Parathyroid adenoma (tissue), 2 donors: ENCODE data around the gene RPH3AL.
"Not testable (repeated sequence)": the region's sequence is repeated elsewhere in the genome, so short reads cannot be mapped to it uniquely, and the experiment has no call there.

Experiments used
- H2AFZ ChIP-seq: fragments of 300-600 bp; sonication (generic); one replicate; pipeline ENCODE4 v1.7.0; 2017; ENCODE audit warnings: antibody characterized with exemption, mild to moderate bottlenecking
- H3K27ac ChIP-seq: fragments of 300-600 bp; sonication (generic); one replicate; pipeline ENCODE4 v1.7.0; 2017
- H3K27me3 ChIP-seq: fragments of 300-600 bp; sonication (generic); one replicate; pipeline ENCODE4 v1.7.0; 2017; ENCODE audit warnings: low read length; ENCODE audit not compliant: control insufficient read depth, insufficient read depth
- H3K36me3 ChIP-seq: fragments of 300-600 bp; sonication (generic); one replicate; pipeline ENCODE4 v1.7.0; 2017; ENCODE audit warnings: low read length; ENCODE audit not compliant: control insufficient read depth, insufficient read depth
- H3K4me1 ChIP-seq: fragments of 300-600 bp; sonication (generic); one replicate; pipeline ENCODE4 v1.7.0; 2017; ENCODE audit warnings: control low read depth
- H3K4me2 ChIP-seq: fragments of 300-600 bp; sonication (generic); one replicate; pipeline ENCODE4 v1.7.0; 2017; ENCODE audit warnings: low read length
- H3K4me3 ChIP-seq: fragments of 300-600 bp; sonication (generic); one replicate; pipeline ENCODE4 v1.7.0; 2017; ENCODE audit warnings: low read depth, low read length
- H3K79me2 ChIP-seq: fragments of 300-600 bp; sonication (generic); one replicate; pipeline ENCODE4 v1.7.0; 2017; ENCODE audit warnings: control low read depth
- H3K9ac ChIP-seq: fragments of 300-600 bp; sonication (generic); one replicate; pipeline ENCODE4 v1.7.0; 2017; ENCODE audit warnings: mild to moderate bottlenecking
- H3K9me3 ChIP-seq: fragments of 300-600 bp; sonication (generic); one replicate; pipeline ENCODE4 v1.7.0; 2017; ENCODE audit warnings: low read length; ENCODE audit not compliant: control insufficient read depth
- TF ChIP-seq, protein P1 (sequence below): fragments of 300-600 bp; sonication (generic); IDR thresholded peaks from one replicate; pipeline ENCODE4 v1.7.0; 2017; ENCODE audit warnings: antibody characterized with exemption, mild to moderate bottlenecking
- donor health status: primary hyperparathyroidism.

The RPH3AL gene

DNA sequence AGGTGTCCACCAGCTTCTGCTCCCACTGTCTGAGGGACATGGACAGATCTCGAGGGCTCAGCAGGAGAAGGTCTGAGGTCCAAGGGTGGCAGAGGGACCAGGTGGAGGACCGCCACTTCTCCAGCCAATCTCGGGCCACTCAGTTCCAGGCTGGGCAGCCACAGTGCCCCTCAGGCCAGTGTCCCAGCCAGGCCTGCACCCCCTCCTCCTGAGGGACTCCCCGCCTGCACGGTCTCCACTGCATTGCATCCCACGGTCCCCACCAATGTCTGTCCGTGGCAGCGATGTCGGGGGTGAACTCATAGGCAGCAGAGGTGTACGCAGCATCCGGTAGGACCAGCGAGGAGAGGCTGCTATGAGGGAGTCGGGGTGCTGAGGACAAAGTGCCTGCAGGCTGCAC is 107.0 kb downstream of the RPH3AL start:
- H2AFZ ChIP-seq: no peak overlapping the region
- H3K9ac ChIP-seq: no peak overlapping the region
- TF ChIP-seq, protein P1, sequence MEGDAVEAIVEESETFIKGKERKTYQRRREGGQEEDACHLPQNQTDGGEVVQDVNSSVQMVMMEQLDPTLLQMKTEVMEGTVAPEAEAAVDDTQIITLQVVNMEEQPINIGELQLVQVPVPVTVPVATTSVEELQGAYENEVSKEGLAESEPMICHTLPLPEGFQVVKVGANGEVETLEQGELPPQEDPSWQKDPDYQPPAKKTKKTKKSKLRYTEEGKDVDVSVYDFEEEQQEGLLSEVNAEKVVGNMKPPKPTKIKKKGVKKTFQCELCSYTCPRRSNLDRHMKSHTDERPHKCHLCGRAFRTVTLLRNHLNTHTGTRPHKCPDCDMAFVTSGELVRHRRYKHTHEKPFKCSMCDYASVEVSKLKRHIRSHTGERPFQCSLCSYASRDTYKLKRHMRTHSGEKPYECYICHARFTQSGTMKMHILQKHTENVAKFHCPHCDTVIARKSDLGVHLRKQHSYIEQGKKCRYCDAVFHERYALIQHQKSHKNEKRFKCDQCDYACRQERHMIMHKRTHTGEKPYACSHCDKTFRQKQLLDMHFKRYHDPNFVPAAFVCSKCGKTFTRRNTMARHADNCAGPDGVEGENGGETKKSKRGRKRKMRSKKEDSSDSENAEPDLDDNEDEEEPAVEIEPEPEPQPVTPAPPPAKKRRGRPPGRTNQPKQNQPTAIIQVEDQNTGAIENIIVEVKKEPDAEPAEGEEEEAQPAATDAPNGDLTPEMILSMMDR: no peak

DNA sequence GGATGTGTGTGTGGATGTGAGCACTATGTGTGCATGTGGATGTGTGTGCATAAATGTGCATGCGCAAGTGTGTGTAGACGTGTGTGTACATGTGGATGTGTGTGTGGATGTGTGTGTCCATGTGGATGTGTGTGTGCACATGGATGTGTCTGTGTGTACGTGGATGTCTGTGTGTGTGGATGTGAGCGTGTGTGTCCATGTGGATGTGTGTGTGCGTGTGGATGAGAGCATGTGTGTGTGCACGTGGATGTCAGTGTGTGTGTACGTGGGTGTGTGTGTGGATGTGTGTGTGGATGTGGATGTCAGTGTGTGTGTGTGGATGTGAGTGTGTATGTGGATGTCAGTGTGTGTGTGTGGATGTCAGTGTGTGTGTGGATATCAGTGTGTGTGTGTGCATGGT is 107.6 kb downstream of the RPH3AL start:
- Histone ChIP-seq H2AFZ (no peak overlapping the region), H3K4me2 (no peak overlapping the region), H3K9me3 (no peaks in the 10 kb centered on the region), H3K9ac (no peak overlapping the region), H3K27ac (no peak overlapping the region), H3K36me3 (no peaks in the 10 kb centered on the region), H3K27me3 (no peaks in the 10 kb centered on the region), H3K4me3 (no peak overlapping the region), H3K79me2 (no peaks in the 10 kb centered on the region), H3K4me1 (no peaks in the 10 kb centered on the region)
- TF ChIP-seq, protein P1: no peak

More for the DNA sequence above, 107.0 kb downstream of the RPH3AL start:
- no peak overlapping the region for H3K4me3 ChIP-seq
- H3K27ac ChIP-seq: no peak overlapping the region
- no peaks in the 10 kb centered on the region for H3K79me2 ChIP-seq
- no peaks in the 10 kb centered on the region for H3K4me1 ChIP-seq
- no peak overlapping the region for H3K4me2 ChIP-seq
- H3K9me3 ChIP-seq: no peaks in the 10 kb centered on the region
- no peaks in the 10 kb centered on the region for H3K27me3 ChIP-seq
- no peaks in the 10 kb centered on the region for H3K36me3 ChIP-seq

DNA sequence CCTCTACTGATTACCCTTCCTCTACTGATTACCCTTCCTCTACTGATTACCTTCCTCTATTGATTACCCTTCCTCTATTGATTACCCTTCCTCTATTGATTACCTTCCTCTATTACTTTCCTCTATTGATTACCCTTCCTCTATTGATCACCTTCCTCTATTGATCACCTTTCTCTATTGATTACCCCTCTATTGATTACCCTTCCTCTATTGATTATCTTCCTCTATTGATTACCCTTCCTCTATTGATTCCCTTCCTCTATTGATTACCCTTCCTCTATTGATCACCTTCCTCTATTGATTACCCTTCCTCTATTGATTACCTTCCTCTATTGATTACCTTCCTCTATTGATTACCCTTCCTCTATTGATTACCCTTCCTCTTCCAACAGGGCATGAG is 108.7 kb downstream of the RPH3AL start:
- H3K4me3 ChIP-seq, H3K9ac ChIP-seq, H3K9me3 ChIP-seq, H3K79me2 ChIP-seq, H3K36me3 ChIP-seq, H3K27me3 ChIP-seq, H3K4me1 ChIP-seq, H3K27ac ChIP-seq, H2AFZ ChIP-seq, H3K4me2 ChIP-seq: not testable (repeated sequence)

DNA sequence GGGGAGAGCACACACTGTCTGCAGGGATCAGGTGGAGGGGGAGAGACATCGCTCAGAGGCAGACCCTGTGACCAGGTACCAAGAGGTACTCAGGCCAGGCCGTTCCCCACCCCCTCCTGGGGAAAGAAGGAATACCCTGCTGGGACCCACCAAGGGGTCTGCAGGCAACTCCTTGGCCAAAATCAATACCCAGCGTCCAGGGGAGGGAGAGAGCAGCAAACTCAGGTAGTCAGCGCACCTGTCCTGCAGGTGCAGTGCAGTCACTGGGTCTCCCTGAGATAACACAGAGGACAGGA is 113.7 kb downstream of the RPH3AL start:
- Histone ChIP-seq H2AFZ (no peak overlapping the region), H3K27ac (no peak overlapping the region), H3K4me3 (no peak overlapping the region), H3K4me1 (no peaks in the 10 kb centered on the region), H3K9ac (no peak overlapping the region), H3K36me3 (no peaks in the 10 kb centered on the region), H3K79me2 (no peaks in the 10 kb centered on the region), H3K27me3 (no peaks in the 10 kb centered on the region), H3K4me2 (no peak overlapping the region), H3K9me3 (no peaks in the 10 kb centered on the region)
- TF ChIP-seq, protein P1: no peak

DNA sequence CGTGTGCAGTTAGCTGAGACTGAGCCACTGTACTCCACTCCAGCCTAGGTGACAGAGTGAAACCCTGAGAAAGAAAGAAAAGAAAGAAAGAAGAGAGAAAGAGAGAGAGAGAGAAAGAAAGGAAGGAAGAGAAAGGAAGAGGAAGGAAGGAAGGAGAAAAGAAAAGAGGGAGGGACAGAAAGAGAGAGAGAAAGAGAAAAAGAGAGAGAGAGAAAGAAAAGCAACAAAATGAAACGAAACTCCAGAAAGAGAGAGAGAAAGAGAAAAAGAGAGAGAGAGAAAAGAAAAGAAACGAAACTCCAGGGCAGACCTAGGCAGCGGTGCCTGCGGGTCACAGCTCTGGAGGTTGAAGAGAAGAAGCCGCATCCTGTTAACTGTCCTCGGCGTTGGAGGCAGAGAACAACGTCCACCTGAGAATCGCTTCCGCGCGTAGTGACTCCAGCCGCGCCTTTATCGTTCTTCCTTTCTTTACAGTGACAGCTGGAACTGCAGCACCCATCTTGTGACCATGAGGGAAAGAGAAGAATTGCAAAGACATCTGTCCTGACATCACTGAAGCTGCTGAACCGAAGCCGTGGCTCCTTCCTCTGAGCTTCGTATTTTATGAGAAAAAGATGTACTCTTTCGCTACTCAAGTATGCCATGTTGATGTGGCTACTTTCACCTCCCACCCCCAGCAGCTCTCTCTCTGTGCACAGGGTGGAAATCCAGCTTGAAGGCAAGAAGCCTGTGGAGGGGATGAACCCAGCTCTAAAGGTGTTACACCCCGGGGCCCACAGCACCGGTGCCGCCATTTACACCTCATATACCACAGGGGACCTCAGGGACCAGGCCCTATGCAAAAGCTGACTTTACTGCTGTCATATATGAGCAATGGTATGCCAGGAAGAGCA is 114.3 kb downstream of the RPH3AL start:
- no peaks in the 10 kb centered on the region for H3K27me3 ChIP-seq
- no peak overlapping the region for H2AFZ ChIP-seq
- no peaks in the 10 kb centered on the region for H3K36me3 ChIP-seq
- H3K9ac ChIP-seq: no peak overlapping the region
- H3K79me2 ChIP-seq: no peaks in the 10 kb centered on the region
- H3K4me3 ChIP-seq: no peak overlapping the region
- no peak overlapping the region for H3K4me2 ChIP-seq
- H3K9me3 ChIP-seq: no peaks in the 10 kb centered on the region
- TF ChIP-seq, protein P1: no peak
- H3K27ac ChIP-seq: no peak overlapping the region
- no peaks in the 10 kb centered on the region for H3K4me1 ChIP-seq
